Mesendoderm (in vitro differentiated cells): Measurements from ENCODE around the gene GTF2F2.

Experiments used
- DNase-seq: peaks from one replicate; pipeline ENCODE4 v3.0.0; 2013
- H2AK5ac ChIP-seq: 2 replicates; pipeline ENCODE4 v1.6.1; 2013; ENCODE audit warnings: low read length, inconsistent platforms
- H2BK120ac ChIP-seq: 2 replicates; pipeline ENCODE4 v1.6.1; 2013; ENCODE audit warnings: low read depth, mild to moderate bottlenecking, low read length, moderate library complexity, mixed read lengths
- H2BK15ac ChIP-seq: replicated peaks from 2 replicates; pipeline ENCODE4 v1.6.1; 2013; ENCODE audit warnings: low read depth, mild to moderate bottlenecking, moderate library complexity
- H2BK5ac ChIP-seq: 2 replicates; pipeline ENCODE4 v1.6.1; 2013; ENCODE audit warnings: low read length, inconsistent platforms
- H3K18ac ChIP-seq: 2 replicates; pipeline ENCODE4 v1.6.1; 2013; ENCODE audit warnings: mild to moderate bottlenecking, low read length, mixed read lengths
- H3K23ac ChIP-seq: one replicate; pipeline ENCODE4 v1.6.1; 2013; ENCODE audit warnings: low read length
- H3K27ac ChIP-seq: 2 replicates; pipeline ENCODE4 v1.5.1; 2013; ENCODE audit warnings: low read depth, mild to moderate bottlenecking, inconsistent platforms, low read length, moderate library complexity
- H3K27me3 ChIP-seq: 2 replicates; pipeline ENCODE4 v1.6.1; 2013; ENCODE audit warnings: low read length, control low read depth, mild to moderate bottlenecking, inconsistent platforms; ENCODE audit not compliant: insufficient read depth, poor library complexity
- H3K36me3 ChIP-seq: 2 replicates; pipeline ENCODE4 v1.6.1; 2013; ENCODE audit warnings: low read length, inconsistent platforms; ENCODE audit not compliant: control insufficient read depth, insufficient read depth
- H3K4ac ChIP-seq: one replicate; pipeline ENCODE4 v1.6.1; 2013; ENCODE audit warnings: low read depth, mild to moderate bottlenecking, low read length, moderate library complexity
- H3K4me1 ChIP-seq: 2 replicates; pipeline ENCODE4 v1.6.1; 2013; ENCODE audit warnings: low read depth, low read length, inconsistent platforms; ENCODE audit not compliant: control insufficient read depth
- H3K4me2 ChIP-seq: 2 replicates; pipeline ENCODE4 v1.6.1; 2013; ENCODE audit warnings: low read length
- H3K4me3 ChIP-seq: 2 replicates; pipeline ENCODE4 v1.5.1; 2013; ENCODE audit warnings: mild to moderate bottlenecking, low read length
- H3K56ac ChIP-seq: one replicate; pipeline ENCODE4 v1.6.1; 2013; ENCODE audit warnings: low read length
- H3K79me1 ChIP-seq: 2 replicates; pipeline ENCODE4 v1.6.1; 2013; ENCODE audit warnings: low read length, inconsistent platforms
- H3K79me2 ChIP-seq: 2 replicates; pipeline ENCODE4 v1.6.1; 2013; ENCODE audit warnings: mild to moderate bottlenecking, low read length; ENCODE audit not compliant: control insufficient read depth, insufficient read depth
- H3K9ac ChIP-seq: 2 replicates; pipeline ENCODE4 v1.6.1; 2013; ENCODE audit warnings: low read length, inconsistent platforms
- H4K5ac ChIP-seq: one replicate; pipeline ENCODE4 v1.6.1; 2013; ENCODE audit warnings: low read length
- H4K8ac ChIP-seq: one replicate; pipeline ENCODE4 v1.6.1; 2013; ENCODE audit warnings: low read depth, mild to moderate bottlenecking, control low read depth, low read length, moderate library complexity
- WGBS: extraction: QIAGEN DNeasy Blood & Tissue Kit; methylation state at CpG from one replicate; pipeline ENCODE4 v1.1.7; 2013; ENCODE audit warnings: low lambda C conversion rate, missing lambda C conversion rate; ENCODE audit not compliant: insufficient coverage; ENCODE audit errors: extremely low coverage; 5-methylcytosine and 5-hydroxymethylcytosine counted together

GTF2F2 gene

DNA sequence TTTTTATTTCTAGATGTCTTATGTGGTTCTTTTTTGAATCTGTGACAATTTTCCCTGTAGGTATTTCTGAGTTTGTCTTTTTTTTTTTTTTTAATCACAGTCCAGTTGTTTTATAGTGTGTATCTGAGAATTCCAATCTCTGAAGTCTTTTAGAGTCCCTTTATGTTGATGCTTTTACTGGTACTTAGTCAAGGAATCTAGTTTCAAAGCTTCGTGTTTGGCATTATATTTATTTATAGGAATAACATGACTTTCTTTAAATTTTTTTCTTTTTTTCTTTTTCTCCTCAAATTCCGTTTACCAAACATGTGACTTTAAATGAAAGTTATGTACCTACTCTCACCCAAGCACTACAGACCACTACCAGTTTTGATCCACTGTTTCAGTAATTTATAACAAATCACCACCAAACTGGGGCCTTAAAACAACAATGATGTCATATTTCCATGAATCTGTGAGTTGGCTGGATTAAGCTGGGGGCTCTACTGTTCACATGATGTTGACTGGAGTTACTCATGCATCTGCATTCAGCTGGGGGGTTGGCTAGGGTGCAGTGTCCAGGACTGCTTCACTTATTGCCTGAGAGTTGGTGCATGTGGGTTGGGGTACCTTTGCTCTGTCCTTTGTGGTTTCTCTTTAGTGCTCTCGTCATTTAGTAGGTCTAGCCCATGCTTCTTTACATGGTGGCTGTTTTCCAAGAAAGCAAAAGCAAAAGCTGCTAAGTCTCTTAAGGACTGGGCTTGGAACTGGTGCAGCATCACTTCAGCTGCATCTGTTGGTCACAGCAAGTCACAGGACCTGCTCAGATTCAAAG lies 58.2 kb downstream of the GTF2F2 start:
- Histone ChIP-seq H3K4me2 (no peak overlapping the region), H3K4me3 (no peak overlapping the region), H2BK120ac (no peak overlapping the region), H3K18ac (no peak overlapping the region), H2BK15ac (no peak overlapping the region), H3K36me3 (no peaks in the 10 kb centered on the region), H3K27ac (no peak overlapping the region), H4K8ac (no peak overlapping the region), H3K27me3 (no peaks in the 10 kb centered on the region), H3K56ac (no peak overlapping the region), H3K4me1 (no peaks in the 10 kb centered on the region), H3K9ac (no peak overlapping the region), H3K4ac (no peak overlapping the region), H3K79me2 (no peaks in the 10 kb centered on the region), H4K5ac (no peak overlapping the region), H2BK5ac (no peak overlapping the region), H3K23ac (no peak overlapping the region), H3K79me1 (peaks cover 6% of the 10 kb centered on the region), H2AK5ac (no peak overlapping the region)
- DNase-seq = no peak
- WGBS = no CpG with 5 or more reads among the region's 3 CpGs

DNA sequence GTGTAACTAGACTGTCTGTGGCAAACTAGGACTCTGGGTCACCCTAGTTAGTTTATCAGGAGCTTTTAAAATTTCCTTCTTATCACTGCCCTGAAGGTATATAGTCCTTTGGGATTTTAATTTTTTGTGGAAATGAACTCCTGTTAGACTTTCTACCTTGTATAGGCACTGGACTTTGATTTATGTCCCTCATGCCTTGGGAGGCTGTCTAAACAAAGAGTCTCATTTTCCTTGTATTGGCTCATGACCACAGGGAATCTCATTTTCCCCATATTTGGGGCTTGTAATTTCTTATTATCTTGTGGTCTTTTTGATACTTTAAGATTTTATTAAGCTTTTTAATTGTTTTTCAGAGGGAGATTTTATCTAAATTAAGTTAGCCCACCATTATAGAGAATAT lies 59.1 kb downstream of the GTF2F2 start:
- Histone ChIP-seq H4K8ac (no peak overlapping the region), H3K9ac (no peak overlapping the region), H4K5ac (no peak overlapping the region), H3K36me3 (no peaks in the 10 kb centered on the region), H2BK120ac (no peak overlapping the region), H3K4me3 (no peak overlapping the region), H3K79me1 (peaks cover 6% of the 10 kb centered on the region), H3K23ac (no peak overlapping the region), H3K4ac (no peak overlapping the region), H2BK5ac (no peak overlapping the region), H3K27me3 (no peaks in the 10 kb centered on the region), H3K56ac (no peak overlapping the region), H3K4me1 (no peaks in the 10 kb centered on the region), H3K4me2 (no peak overlapping the region), H2AK5ac (no peak overlapping the region), H2BK15ac (no peak overlapping the region), H3K79me2 (no peaks in the 10 kb centered on the region), H3K27ac (no peak overlapping the region), H3K18ac (no peak overlapping the region)
- no peak for DNase-seq

DNA sequence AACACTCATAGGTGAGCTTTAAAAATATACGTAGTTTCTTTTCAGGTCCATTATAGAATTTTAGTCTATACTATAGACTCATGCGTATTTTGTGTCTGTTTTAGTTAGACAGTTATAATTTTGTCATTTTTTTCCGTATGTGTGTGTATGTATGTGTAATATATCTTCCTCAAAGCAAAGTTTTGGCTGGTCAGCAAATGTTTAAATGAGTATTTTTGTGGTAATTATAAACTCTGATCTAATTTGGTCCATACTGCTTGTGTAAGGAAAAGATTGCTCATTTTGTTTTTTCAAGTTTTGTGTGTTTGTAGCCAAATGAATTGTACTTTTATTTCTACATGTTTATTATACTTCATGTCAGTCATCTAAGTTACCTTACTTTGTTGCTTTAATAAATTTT lies 60.0 kb downstream of the GTF2F2 start:
- no peak for DNase-seq
- H3K9ac ChIP-seq = no peak overlapping the region
- no peak overlapping the region for H2BK15ac ChIP-seq
- H4K5ac ChIP-seq = no peak overlapping the region
- H3K79me1 ChIP-seq = peaks cover 7% of the 10 kb centered on the region
- H4K8ac ChIP-seq = no peak overlapping the region
- no CpG with 5 or more reads among the region's 3 CpGs for WGBS
- no peak overlapping the region for H3K56ac ChIP-seq
- H3K4ac ChIP-seq = no peak overlapping the region
- no peak overlapping the region for H3K4me3 ChIP-seq
- no peak overlapping the region for H2BK120ac ChIP-seq
- no peaks in the 10 kb centered on the region for H3K79me2 ChIP-seq
- no peak overlapping the region for H3K4me2 ChIP-seq
- no peak overlapping the region for H3K23ac ChIP-seq
- no peaks in the 10 kb centered on the region for H3K36me3 ChIP-seq
- no peak overlapping the region for H2AK5ac ChIP-seq
- H3K18ac ChIP-seq = no peak overlapping the region
- H3K4me1 ChIP-seq = no peaks in the 10 kb centered on the region
- H3K27ac ChIP-seq = no peak overlapping the region
- H2BK5ac ChIP-seq = no peak overlapping the region
- H3K27me3 ChIP-seq = no peaks in the 10 kb centered on the region

DNA sequence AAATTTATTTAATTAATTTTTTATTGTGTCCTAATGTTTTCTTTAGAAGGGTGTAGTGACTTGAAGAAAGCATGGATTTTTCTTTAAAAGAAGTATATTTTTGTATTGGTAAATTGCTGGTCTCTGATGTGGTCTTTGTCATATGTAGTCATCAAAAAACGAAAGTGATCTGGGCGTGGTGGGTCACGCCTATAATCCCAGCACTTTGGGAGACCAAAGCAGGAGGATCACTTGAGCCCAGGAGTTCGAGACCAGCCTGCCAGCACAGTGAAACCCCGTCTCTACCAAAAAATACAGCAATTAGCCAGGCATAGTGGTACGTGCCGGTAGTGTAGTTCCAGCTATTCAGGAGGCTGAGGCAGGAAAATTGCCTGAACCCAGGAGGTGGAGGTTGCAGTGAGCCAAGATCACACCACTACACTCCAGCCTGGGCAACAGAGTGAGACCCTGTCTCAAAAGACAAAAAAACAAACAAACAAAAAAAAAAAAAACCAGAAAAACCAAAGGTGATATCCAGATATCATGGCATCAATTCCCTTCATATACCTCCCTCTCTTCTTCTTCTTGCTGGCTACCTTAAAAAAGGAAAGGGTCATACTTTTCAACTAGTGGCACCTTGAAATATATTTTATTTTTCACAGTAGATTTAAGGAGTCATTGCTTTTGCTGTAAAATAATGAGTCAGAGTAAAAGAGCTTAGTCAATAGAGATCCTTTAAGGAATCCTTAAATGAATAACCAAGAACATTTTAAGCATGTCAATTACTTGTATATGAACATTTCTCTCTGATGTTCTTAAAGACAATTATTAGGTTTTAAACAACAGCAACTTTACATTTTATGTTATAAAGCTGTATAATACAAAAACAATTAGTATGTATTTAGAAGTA lies 60.6 kb downstream of the GTF2F2 start:
- Histone ChIP-seq H2AK5ac (no peak overlapping the region), H3K27me3 (no peaks in the 10 kb centered on the region), H2BK120ac (no peak overlapping the region), H3K4me2 (no peak overlapping the region), H3K4me1 (no peaks in the 10 kb centered on the region), H3K23ac (no peak overlapping the region), H3K18ac (no peak overlapping the region), H3K4ac (no peak overlapping the region), H4K5ac (no peak overlapping the region), H3K4me3 (no peak overlapping the region), H3K27ac (no peak overlapping the region), H3K56ac (no peak overlapping the region), H3K79me1 (peaks cover 7% of the 10 kb centered on the region), H2BK5ac (no peak overlapping the region), H3K9ac (no peak overlapping the region), H4K8ac (no peak overlapping the region), H3K36me3 (no peaks in the 10 kb centered on the region), H3K79me2 (no peaks in the 10 kb centered on the region), H2BK15ac (no peak overlapping the region)
- no CpG with 5 or more reads among the region's 7 CpGs for WGBS
- DNase-seq = no peak

DNA sequence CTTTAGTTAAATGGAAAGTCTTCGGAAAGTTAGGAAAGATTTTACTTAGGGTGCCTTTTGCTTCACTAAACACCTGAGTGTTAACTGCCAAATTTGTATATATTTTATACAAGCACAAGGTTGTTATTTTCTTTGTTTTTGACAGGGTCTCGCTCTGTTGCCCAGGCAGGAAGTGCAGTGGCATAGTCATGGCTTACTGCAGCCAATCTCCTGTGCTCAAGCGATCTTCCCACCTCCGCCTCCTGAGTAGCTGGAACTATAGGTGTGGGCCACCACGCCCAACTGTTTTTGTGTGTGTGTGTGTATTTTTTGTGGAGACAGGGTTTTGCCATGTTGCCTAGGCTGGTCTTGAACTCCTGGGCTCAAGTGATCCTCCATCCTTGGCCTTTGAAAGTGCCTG lies 64.4 kb downstream of the GTF2F2 start:
- H2BK5ac ChIP-seq = no peak overlapping the region
- H3K27ac ChIP-seq = no peak overlapping the region
- H3K4ac ChIP-seq = no peak overlapping the region
- DNase-seq = no peak
- no peaks in the 10 kb centered on the region for H3K27me3 ChIP-seq
- no peak overlapping the region for H4K8ac ChIP-seq
- H3K79me1 ChIP-seq = peaks cover 3% of the 10 kb centered on the region
- H2AK5ac ChIP-seq = no peak overlapping the region
- no peaks in the 10 kb centered on the region for H3K36me3 ChIP-seq
- no peak overlapping the region for H3K23ac ChIP-seq
- H3K4me2 ChIP-seq = no peak overlapping the region
- no CpG with 5 or more reads among the region's 5 CpGs for whole genome bisulfite sequencing
- H3K9ac ChIP-seq = no peak overlapping the region
- no peaks in the 10 kb centered on the region for H3K79me2 ChIP-seq
- H3K18ac ChIP-seq = no peak overlapping the region
- no peak overlapping the region for H3K56ac ChIP-seq
- no peak overlapping the region for H2BK120ac ChIP-seq
- no peaks in the 10 kb centered on the region for H3K4me1 ChIP-seq
- H2BK15ac ChIP-seq = no peak overlapping the region
- no peak overlapping the region for H3K4me3 ChIP-seq
- H4K5ac ChIP-seq = no peak overlapping the region
